Measurements from ENCODE around the gene DOCK2. TPM values are rescaled to one million over a fixed set of nuclear protein-coding genes. Genes with fewer than 3 reads are reported as not detected.

DOCK2 gene
- polyA plus RNA-seq, 1 donor (not counting 4 experiments of a cell fraction or from before 2014, with no cell fraction given): 0.21 TPM

- no peaks in the 10 kb centered on the region for H4K20me1 ChIP-seq (ENCODE audit: control insufficient read depth, extremely low read depth, insufficient read depth, low read length)
- H3K79me2 ChIP-seq (ENCODE audit: control insufficient read depth, insufficient read depth, low read length): no peaks in the 10 kb centered on the region
- no peak for DNase-seq (ENCODE audit: low read depth, low spot score)
- no peak for FAIRE-seq
- no peak overlapping the region for H2AFZ ChIP-seq (ENCODE audit: control insufficient read depth, low read length)
- H3K9ac ChIP-seq (ENCODE audit: control insufficient read depth, extremely low read depth, insufficient read depth, low read length): no peak overlapping the region
- TF ChIP-seq EZH2 (IDR thresholded peaks at IDR 0.05; ENCODE audit: low read length) (no peak), CTCF (optimal IDR thresholded peaks at IDR 0.05 in 1 of 3, IDR thresholded peaks at IDR 0.05 in 1 of 3, conservative IDR thresholded peaks at IDR 0.05 in 1 of 3; ENCODE audit: extremely low read depth in 1 of 3, insufficient read depth in 2 of 3, low read length in 3 of 3) (no peak)
- no peaks in the 10 kb centered on the region for H3K9me1 ChIP-seq (ENCODE audit: control insufficient read depth, extremely low read depth, insufficient read depth, low read length)
- H3K36me3 ChIP-seq (ENCODE audit: control insufficient read depth in 2 of 2, extremely low read depth in 1 of 2, insufficient read depth in 2 of 2, low read length in 2 of 2): no peaks in the 10 kb centered on the region
- H3K4me3 ChIP-seq (ENCODE audit: control insufficient read depth in 2 of 3, extremely low read depth in 1 of 3, insufficient read depth in 2 of 3, low read depth in 1 of 3, low read length in 3 of 3): no peak overlapping the region
- H3K4me1 ChIP-seq (ENCODE audit: control insufficient read depth, extremely low read depth, insufficient read depth, low read length): no peaks in the 10 kb centered on the region
- no peak overlapping the region for H3K4me2 ChIP-seq (ENCODE audit: control insufficient read depth, extremely low read depth, insufficient read depth, low read depth, low read length)
- no peak overlapping the region for H3K27ac ChIP-seq (ENCODE audit: control insufficient read depth, insufficient read depth, low read length)
- dilution Hi-C loops (cut with MboI; ENCODE audit: extremely low pct_ligation_motif_present, low sequenced_read_pairs): no loop called here
- no peaks in the 10 kb centered on the region for H3K27me3 ChIP-seq (ENCODE audit: control insufficient read depth, extremely low read depth, insufficient read depth, low read length)
- no peaks in the 10 kb centered on the region for H3K9me3 ChIP-seq (ENCODE audit: control insufficient read depth, low read depth, low read length)
These were observed 280.4 kb downstream of the DOCK2 start for GRCh38 chr5:169917500-169917899.

- no peak overlapping the region for H2AFZ ChIP-seq (ENCODE audit: control insufficient read depth, low read length)
- FAIRE-seq: no peak
- no peaks in the 10 kb centered on the region for H3K9me1 ChIP-seq (ENCODE audit: control insufficient read depth, extremely low read depth, insufficient read depth, low read length)
- H3K9me3 ChIP-seq (ENCODE audit: control insufficient read depth, low read depth, low read length): no peaks in the 10 kb centered on the region
- no peak overlapping the region for H3K27ac ChIP-seq (ENCODE audit: control insufficient read depth, insufficient read depth, low read length)
- H3K27me3 ChIP-seq (ENCODE audit: control insufficient read depth, extremely low read depth, insufficient read depth, low read length): no peaks in the 10 kb centered on the region
- dilution Hi-C loops (cut with MboI; ENCODE audit: extremely low pct_ligation_motif_present, low sequenced_read_pairs): no loop called here
- no peak overlapping the region for H3K9ac ChIP-seq (ENCODE audit: control insufficient read depth, extremely low read depth, insufficient read depth, low read length)
- no peak for DNase-seq (ENCODE audit: low read depth, low spot score)
- no peaks in the 10 kb centered on the region for H4K20me1 ChIP-seq (ENCODE audit: control insufficient read depth, extremely low read depth, insufficient read depth, low read length)
- H3K4me3 ChIP-seq (ENCODE audit: control insufficient read depth in 2 of 3, extremely low read depth in 1 of 3, insufficient read depth in 2 of 3, low read depth in 1 of 3, low read length in 3 of 3): no peak overlapping the region
- no peaks in the 10 kb centered on the region for H3K36me3 ChIP-seq (ENCODE audit: control insufficient read depth in 2 of 2, extremely low read depth in 1 of 2, insufficient read depth in 2 of 2, low read length in 2 of 2)
- no peak overlapping the region for H3K4me2 ChIP-seq (ENCODE audit: control insufficient read depth, extremely low read depth, insufficient read depth, low read depth, low read length)
- no peak for TF ChIP-seq CTCF (optimal IDR thresholded peaks at IDR 0.05 in 1 of 3, IDR thresholded peaks at IDR 0.05 in 1 of 3, conservative IDR thresholded peaks at IDR 0.05 in 1 of 3; ENCODE audit: extremely low read depth in 1 of 3, insufficient read depth in 2 of 3, low read length in 3 of 3)
- no peak for TF ChIP-seq EZH2 (IDR thresholded peaks at IDR 0.05; ENCODE audit: low read length)
- H3K4me1 ChIP-seq (ENCODE audit: control insufficient read depth, extremely low read depth, insufficient read depth, low read length): no peaks in the 10 kb centered on the region
- H3K79me2 ChIP-seq (ENCODE audit: control insufficient read depth, insufficient read depth, low read length): no peaks in the 10 kb centered on the region
These were observed 281.2 kb downstream of the DOCK2 start for GRCh38 chr5:169918228-169918627.

Measured in keratinocyte (primary cell).